Measurements from ENCODE around the gene BHLHA15.
A peak's percentile ranks its signal among the peaks of the same experiment; 100 is the strongest.

The BHLHA15 gene

DNA sequence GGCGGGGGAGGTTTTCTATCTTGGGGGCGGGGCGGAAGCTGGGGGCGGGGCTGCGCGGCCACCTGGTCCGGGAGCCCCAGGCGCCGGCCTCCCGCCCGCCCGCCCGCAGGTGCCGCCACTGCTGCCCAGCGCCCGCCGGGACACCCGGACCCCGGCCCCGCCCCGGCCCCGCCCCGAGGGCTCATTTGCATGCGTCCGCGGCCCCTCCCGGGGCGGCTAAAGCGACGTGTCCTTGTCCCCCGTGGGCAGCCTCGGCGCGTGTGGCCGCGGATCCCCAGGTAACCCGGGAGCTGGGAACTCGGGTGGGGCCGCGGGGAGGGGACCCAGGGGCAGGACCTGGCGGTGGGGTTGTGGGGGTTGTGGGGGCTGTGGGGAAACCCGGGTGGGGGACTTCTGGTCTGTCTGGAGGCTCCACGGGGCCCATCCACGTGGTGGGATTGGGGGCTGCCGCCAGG, at the start of gene BHLHA15:
Gene BHLHA15, plus strand, starts transcription at position 219 of the 455 bp plus-strand sequence. CDS start 871 bp downstream, outside the sequence.
- DNase-seq: no peak

DNA sequence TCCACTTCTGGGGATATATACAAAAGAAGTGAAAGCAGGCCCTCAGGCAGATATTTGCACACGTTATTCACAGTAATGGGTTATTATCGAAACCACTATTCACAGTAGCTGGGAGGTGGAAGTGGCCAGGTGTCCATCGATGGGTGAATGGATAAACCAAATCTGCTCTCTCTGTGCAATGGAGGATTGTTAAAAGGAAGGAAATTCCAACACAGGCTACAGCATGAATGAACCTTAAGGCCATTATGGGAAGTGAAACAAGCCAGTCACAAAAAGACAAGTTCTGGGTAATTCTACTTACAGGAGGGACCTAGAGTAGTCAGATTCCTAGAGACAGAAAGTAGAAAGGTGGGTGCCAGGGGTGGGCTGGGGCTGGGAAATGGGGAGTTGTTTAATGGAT, 48.5 kb upstream of the BHLHA15 start:
- DNase-seq: no peak

- DNase-seq: no peak
These were observed 48.0 kb upstream of the BHLHA15 start for GRCh38 chr7:98163269-98163668.

- no peak for DNase-seq
These were observed 47.3 kb upstream of the BHLHA15 start for GRCh38 chr7:98163704-98164494.

- DNase-seq: peak; percentile 77
These were observed 45.2 kb upstream of the BHLHA15 start for GRCh38 chr7:98165827-98166667.

GRCh38 chr7:98166668-98166970, 44.6 kb upstream of the BHLHA15 start:
- no peak for DNase-seq

- DNase-seq: no peak
These were observed 43.6 kb upstream of the BHLHA15 start for GRCh38 chr7:98167653-98168052.

GRCh38 chr7:98168181-98168903, 42.9 kb upstream of the BHLHA15 start:
- peak; percentile 78 for DNase-seq

- no peak for DNase-seq
These were observed 42.2 kb upstream of the BHLHA15 start for GRCh38 chr7:98168904-98169621.

GRCh38 chr7:98170966-98171365, 40.3 kb upstream of the BHLHA15 start:
- no peak for DNase-seq

GRCh38 chr7:98171449-98171848, 39.8 kb upstream of the BHLHA15 start:
- DNase-seq: no peak

DNA sequence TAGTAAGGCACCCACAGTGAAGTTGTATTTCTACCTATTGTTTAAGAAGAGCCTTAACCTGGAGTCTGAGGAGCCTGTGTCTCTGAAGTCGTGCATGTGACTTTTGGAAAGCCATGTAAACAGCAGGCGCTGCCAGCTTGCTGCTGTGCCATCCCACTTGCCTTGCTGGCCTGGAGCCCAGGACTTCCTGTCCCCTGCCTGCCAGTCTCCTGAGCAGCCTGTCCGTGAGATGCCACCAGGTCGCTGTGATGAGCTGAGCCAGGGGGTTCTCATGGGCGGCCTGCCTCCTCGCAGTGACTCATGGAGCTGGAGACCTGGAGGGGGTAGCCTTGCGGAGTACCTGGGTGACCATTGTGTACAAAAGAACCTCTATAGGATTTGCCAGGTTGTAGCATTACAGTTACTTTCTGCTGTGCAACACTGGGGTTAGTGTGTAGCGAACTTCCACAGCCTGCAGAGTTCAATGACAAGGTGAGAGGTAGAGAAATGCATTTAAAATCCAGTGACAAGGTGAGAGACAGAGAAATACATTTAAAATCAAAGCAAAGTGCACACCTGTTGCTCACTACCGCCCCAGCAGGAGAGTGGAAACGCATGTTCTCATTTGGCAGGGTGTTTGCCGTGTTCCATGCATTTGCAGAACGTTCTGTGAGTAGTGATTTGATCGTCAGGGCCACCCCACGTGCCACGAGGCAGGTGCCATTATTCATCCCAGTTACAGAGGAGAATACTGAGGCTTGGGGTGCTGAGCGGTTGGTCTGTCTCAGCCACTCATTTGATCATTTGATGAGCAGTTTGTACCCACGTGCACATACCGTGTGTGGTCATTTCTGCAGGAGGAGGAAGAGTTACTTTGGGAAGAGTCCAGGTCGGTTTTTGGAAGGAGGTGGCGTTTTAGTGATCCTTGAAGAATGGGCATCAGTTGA, 36.6 kb upstream of the BHLHA15 start:
- DNase-seq: no peak

- DNase-seq: no peak
These were observed 35.8 kb upstream of the BHLHA15 start for GRCh38 chr7:98175260-98175940.

- DNase-seq: no peak
These were observed 33.7 kb upstream of the BHLHA15 start for GRCh38 chr7:98177553-98177952.

- no peak for DNase-seq
These were observed 32.9 kb upstream of the BHLHA15 start for GRCh38 chr7:98178321-98178720.

DNA sequence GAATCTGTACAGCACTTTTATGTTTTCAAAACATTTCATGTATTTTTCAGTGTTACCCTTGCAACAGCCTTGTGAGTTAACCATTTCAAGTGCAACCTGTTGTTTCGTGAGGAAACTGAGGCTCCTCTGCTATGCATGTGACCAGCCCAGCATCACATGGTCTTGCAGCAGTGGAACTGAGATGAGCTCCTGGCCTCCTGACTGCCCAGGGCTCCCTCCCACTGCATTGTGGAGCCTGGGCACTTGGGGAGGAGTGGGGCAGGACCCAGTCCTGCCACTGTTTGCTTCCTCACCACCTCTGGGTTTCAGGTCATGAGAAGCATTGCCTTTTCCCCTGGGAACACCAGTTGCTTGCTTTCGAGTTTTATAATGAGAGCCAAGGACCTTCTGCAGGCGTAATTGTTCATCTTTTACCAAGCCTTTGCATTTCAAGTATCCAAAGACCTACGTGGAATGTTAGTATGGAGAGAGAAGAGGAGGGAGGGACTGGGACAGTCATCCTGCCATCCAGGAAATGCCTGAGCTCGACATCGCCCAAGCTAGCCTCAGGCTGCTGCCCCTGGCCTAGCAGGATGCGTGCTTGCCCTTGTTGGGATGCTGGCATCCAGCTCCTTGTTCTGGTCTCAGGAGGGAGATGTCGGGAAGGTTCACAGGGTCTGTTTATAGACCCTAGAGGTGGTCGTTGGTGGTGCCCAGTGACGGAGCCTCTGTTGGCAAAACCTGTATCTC, 32.3 kb upstream of the BHLHA15 start:
- no peak for DNase-seq

DNA sequence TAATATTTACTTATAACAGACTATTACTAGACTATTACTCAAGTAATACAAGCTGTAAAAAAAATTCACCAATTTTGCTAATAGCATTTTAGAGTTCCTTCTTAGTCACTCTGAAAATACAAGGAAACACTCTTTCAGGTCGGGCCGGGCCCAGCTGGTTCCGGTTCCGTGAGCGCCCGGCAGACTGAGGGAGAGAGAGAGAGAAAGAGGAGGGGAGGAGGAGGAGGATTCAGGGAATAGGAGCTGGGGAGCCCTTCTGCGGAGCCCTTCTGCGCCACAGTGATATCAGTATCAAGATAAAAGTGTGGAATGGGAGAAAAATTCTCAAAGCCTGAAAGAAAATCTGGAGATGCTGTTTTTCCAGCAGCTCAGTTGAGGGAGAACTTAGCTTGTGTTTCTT, 30.5 kb upstream of the BHLHA15 start:
- no peak for DNase-seq

DNA sequence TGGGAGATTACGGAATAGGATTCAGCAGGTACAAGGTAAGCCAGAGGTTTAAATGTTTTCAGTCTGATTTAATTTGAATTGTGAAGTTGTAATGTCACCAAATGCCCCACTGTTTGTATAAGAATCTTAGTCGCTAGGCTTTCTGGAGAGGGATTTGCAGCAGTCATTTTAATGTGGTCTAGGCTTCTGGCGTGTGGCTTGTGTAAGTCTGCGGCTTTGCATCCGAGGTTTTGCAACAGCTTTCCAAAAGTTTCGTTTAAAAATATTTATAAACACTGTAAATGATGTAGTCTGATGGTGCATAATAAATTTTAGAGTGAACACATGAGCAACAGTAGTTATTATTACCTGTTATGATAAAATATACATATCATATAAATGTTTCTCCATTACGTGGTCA, 26.1 kb upstream of the BHLHA15 start:
- no peak for DNase-seq

GRCh38 chr7:98186452-98187137, 24.6 kb upstream of the BHLHA15 start:
- DNase-seq: no peak

GRCh38 chr7:98187138-98187502, 24.1 kb upstream of the BHLHA15 start:
- DNase-seq: no peak
